ENCODE results near the gene IRX3.

GRCh38 chr16:54334208-54334607 is 47.6 kb upstream of the IRX3 start:
- TF ChIP-seq POLR2AphosphoS5 (IDR thresholded peaks at IDR 0.05; ENCODE audit: borderline replicate concordance, low read depth, low read length), result no peak
- no peak for TF ChIP-seq EZH2 (IDR thresholded peaks at IDR 0.05)
- TF ChIP-seq FOXP2 (optimal IDR thresholded peaks at IDR 0.05; ENCODE audit: control extremely low read depth, extremely low read length, insufficient read depth), result no peak

All from SK-N-MC (cell line).